HFF-Myc (cell line): ENCODE data around the gene PSME1.

ENCODE experiments used
- DNase-seq: peaks from one replicate; pipeline ENCODE4 v3.0.0-alpha.2; 2011; ENCODE audit warnings: low read depth; ENCODE audit errors: extremely low read depth
- H3K4me3 ChIP-seq: replicated peaks from 2 replicates; pipeline ENCODE4 v1.5.1; 2011; ENCODE audit warnings: low read depth, mild to moderate bottlenecking, control low read depth, low read length
- TF ChIP-seq, protein P1 (sequence below): IDR thresholded peaks from 2 replicates; pipeline ENCODE4 v1.5.1; 2012; ENCODE audit warnings: mild to moderate bottlenecking, low read depth, low read length, control low read depth; ENCODE audit errors: missing control alignments

PSME1 gene

DNA sequence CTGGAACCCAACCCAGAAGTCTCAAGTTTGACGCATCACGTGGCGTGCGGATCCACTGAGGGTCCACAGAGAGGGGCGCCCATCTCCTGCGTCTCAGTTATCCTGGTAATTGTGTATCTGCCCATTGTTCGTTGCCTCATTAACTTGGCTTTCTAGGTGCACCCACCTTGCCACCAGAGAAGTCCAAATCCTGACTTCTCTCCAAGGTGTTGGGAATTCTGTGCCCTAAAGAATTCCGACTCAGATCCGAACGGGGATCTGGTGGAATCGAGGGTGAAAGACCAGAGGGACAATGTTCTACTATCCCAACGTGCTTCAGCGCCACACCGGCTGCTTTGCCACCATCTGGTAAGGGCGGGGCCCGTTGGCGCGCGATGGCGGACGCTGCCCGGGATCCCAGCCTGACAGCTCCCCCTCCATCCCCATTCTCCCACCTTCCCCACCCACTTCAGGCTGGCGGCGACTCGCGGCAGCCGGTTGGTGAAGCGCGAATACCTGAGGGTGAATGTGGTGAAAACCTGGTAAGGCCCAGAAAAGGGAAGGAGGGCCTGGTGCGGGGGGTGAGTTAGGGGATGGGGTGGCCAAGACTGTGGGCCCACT is 36.4 kb downstream of the PSME1 start:
- H3K4me3 ChIP-seq = no peak overlapping the region
- no peak for DNase-seq
- TF ChIP-seq, protein P1, sequence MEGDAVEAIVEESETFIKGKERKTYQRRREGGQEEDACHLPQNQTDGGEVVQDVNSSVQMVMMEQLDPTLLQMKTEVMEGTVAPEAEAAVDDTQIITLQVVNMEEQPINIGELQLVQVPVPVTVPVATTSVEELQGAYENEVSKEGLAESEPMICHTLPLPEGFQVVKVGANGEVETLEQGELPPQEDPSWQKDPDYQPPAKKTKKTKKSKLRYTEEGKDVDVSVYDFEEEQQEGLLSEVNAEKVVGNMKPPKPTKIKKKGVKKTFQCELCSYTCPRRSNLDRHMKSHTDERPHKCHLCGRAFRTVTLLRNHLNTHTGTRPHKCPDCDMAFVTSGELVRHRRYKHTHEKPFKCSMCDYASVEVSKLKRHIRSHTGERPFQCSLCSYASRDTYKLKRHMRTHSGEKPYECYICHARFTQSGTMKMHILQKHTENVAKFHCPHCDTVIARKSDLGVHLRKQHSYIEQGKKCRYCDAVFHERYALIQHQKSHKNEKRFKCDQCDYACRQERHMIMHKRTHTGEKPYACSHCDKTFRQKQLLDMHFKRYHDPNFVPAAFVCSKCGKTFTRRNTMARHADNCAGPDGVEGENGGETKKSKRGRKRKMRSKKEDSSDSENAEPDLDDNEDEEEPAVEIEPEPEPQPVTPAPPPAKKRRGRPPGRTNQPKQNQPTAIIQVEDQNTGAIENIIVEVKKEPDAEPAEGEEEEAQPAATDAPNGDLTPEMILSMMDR = no peak

DNA sequence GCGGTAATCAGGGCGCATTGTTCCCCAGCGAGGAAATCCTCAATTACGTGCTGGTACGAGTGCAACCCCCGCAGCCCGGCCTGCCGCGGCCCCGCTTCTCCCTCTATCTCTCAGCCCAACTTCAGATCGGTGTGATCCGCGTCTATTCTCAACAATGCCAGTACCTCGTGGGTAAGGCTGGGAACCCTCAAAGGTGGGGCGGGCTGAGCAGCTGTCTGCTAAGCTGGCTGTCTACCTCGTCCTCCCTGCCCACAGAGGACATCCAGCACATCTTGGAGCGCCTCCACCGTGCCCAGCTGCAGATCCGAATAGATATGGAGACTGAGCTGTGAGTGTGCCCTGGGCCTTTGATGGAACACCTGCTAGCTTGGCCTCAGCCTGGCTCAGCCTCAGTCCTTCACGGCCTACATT is 36.9 kb downstream of the PSME1 start:
- H3K4me3 ChIP-seq = no peak overlapping the region
- DNase-seq = no peak
- TF ChIP-seq, protein P1 = no peak

DNA sequence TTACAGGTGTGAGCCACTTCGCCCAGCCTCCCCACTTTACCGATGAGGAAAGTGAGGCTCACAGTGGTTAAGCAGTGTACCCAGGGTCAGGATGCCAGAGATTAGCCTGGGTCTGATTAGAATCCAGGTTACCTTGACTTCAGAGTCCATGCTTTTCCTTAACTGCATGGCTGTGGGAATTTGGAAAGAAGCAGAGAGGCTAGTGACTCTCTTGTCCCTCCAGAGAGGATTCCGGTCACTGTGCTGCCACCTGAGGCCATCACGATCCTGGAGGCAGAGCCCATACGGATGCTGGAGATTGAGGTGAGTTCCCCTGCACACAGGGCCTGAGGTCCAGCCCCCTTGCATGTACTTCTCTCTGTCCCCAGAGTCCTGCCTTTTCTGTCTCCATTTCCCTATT is 40.6 kb downstream of the PSME1 start:
- H3K4me3 ChIP-seq = no peak overlapping the region
- no peak for DNase-seq
- TF ChIP-seq, protein P1 = no peak

DNA sequence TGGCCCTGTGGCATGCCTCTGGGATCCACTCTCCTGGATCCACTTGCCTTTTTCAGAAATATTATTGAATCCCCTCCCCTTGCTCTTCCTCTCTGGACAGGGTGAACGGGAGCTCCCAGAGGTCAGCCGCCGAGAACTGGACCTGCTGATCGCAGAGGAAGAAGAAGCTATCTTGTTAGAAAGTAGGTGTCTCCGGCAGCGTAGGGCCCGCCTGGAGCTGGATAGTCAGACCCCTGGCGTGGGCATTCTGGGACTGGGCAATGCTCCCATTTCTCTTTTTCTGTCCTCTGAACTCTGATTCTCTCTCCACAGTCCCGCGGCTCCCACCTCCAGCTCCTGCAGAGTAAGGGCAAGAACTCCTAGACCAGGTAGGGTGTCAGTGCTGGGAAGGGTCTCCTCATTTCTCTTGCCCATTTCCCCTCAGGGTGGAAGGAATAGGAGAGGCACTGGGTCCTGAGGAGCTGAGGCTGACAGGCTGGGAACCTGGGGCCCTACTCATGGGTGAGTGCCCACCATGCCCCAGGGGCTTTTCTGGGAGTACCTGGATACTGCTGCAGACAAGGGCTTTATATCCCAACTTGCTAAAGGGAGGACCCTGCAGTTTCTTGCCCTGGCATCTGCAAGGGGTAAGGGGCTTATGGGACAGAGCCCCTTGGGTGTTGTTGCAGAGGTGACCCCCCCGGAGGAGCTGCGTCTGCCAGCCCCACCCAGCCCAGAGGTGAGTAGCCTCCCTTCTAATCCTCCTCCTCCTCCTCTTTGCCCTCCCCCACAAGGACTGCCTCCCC is 41.2 kb downstream of the PSME1 start:
- DNase-seq = no peak
- TF ChIP-seq, protein P1 = no peak
- no peak overlapping the region for H3K4me3 ChIP-seq

DNA sequence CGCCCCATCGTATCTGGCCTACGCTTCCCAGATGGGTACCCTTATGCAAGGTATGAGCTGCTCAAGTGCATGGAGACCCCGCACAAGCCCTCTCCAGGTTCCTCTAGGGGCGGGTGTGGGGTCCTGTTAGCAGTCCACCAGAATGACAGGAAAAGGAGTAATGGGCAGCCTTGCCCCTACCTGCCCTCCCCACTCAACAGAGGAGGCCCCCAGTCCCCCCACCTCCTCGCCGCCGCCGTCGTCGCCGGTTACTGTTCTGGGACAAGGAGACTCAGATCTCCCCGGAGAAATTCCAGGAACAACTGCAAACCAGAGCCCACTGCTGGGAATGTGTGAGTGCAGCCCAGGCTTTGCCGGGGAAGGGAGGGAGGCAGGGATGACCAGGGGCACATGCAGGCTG is 41.9 kb downstream of the PSME1 start:
- H3K4me3 ChIP-seq = no peak overlapping the region
- no peak for DNase-seq
- TF ChIP-seq, protein P1 = no peak

DNA sequence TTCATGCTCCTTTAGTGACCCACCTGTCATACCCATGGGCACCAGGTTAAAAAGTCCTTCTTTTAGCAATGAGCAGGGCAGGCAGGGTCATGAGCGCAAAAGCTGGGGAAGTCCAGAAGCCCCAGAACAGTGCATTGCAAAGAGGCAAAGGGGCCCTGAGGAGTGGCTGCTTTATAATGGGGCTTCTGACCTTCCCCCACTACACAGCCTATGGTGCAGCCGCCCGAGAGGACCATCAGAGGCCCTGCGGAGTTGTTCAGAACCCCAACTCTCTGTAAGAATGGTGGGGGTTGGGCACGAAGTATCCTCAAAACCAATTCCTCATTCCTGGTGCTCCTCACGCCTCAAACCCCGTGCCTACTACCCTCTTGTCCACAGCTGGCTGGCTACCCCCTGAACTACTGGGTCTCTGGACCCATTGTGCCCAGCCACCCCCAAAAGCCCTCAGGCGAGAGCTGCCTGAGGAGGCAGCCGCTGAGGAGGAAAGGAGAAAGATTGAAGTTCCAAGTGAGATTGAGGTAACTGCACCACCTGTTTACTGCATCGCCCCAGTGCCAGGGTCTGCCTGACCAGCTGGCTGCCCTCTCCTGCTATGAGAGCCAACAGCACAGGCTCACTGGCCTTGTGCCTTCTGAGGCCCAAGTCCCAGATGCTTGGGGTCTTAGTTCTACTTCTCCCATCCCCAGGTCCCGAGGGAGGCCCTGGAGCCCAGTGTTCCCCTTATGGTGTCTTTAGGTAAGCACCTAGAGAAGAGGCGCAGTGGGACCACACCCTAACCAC is 42.6 kb downstream of the PSME1 start:
- no peak overlapping the region for H3K4me3 ChIP-seq
- no peak for DNase-seq
- TF ChIP-seq, protein P1 = no peak
